ENCODE results near the gene URB2.

DNA sequence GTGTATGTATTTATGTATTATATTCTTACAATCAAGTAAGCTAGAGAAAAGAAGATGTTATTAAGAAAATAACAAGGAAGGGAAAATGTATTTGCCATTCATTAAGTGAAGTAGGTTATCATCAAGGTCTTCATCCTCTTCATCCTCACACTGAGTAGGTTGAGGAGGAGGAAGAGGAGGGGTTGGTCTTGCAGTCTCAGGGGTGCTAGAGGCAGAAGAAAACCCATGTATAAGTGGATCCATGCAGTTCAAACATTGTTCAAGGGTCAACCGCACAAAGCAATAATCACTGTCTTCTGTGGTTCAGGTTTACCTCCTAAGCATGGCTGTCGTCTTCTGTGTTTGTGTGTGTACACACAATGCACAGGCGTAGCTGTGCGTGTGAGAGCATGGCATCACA lies 16.9 kb downstream of the URB2 start:
- TF ChIP-seq, protein P1, sequence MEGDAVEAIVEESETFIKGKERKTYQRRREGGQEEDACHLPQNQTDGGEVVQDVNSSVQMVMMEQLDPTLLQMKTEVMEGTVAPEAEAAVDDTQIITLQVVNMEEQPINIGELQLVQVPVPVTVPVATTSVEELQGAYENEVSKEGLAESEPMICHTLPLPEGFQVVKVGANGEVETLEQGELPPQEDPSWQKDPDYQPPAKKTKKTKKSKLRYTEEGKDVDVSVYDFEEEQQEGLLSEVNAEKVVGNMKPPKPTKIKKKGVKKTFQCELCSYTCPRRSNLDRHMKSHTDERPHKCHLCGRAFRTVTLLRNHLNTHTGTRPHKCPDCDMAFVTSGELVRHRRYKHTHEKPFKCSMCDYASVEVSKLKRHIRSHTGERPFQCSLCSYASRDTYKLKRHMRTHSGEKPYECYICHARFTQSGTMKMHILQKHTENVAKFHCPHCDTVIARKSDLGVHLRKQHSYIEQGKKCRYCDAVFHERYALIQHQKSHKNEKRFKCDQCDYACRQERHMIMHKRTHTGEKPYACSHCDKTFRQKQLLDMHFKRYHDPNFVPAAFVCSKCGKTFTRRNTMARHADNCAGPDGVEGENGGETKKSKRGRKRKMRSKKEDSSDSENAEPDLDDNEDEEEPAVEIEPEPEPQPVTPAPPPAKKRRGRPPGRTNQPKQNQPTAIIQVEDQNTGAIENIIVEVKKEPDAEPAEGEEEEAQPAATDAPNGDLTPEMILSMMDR (IDR thresholded peaks at IDR 0.05; ENCODE audit: insufficient read depth, low read depth, low read length) = no peak
- TF ChIP-seq EZH2 (IDR thresholded peaks at IDR 0.05; ENCODE audit: insufficient read depth, low read length) = no peak
